HG03103 (cell line): Measurements from ENCODE around the gene M1AP.

ENCODE experiments used
- ATAC-seq: cut with Tn5 transposase; IDR thresholded peaks from one replicate; pipeline ENCODE4 v1.9.1; 2021; ENCODE audit warnings: low read depth; ENCODE audit not compliant: unreplicated experiment

Gene M1AP

DNA sequence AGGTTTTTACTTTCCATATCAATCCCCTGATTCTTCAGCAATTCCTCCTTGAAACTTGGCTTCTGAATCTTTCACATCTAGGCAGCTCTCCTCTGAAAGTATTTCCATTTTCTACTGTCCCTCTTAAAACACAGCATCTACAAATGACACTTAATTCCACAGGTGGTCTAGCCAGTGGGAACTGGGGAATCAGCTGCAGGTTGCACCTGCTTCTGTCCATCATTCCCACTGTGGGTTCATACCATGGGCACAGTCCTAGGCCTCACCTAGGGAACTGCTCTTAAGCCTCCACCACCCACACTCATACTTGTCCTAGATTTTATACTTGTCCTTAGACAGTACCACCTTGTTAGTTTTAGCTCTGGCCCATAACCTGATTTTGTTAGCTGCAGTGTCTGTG is 96.6 kb downstream of the M1AP start:
- no peak for ATAC-seq

DNA sequence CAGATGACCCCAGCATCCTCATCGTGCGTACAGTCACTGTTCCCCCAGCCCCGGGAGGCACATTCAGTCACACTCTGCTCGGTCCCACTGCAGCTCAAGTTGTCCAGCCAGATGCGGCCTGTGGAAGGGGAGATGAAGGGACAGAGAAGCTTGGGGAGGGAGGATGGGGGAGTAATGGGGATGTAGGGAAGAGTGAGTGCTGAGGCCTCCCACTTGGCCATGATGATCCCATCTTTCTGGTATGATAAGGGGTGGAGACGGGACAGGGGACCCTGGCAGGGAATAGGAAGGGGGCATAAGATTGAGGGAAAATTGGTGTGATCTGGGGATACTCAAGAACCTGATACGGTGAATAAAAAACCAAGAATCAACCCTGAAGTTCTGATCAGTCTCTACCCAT is 97.9 kb downstream of the M1AP start:
- no peak for ATAC-seq

DNA sequence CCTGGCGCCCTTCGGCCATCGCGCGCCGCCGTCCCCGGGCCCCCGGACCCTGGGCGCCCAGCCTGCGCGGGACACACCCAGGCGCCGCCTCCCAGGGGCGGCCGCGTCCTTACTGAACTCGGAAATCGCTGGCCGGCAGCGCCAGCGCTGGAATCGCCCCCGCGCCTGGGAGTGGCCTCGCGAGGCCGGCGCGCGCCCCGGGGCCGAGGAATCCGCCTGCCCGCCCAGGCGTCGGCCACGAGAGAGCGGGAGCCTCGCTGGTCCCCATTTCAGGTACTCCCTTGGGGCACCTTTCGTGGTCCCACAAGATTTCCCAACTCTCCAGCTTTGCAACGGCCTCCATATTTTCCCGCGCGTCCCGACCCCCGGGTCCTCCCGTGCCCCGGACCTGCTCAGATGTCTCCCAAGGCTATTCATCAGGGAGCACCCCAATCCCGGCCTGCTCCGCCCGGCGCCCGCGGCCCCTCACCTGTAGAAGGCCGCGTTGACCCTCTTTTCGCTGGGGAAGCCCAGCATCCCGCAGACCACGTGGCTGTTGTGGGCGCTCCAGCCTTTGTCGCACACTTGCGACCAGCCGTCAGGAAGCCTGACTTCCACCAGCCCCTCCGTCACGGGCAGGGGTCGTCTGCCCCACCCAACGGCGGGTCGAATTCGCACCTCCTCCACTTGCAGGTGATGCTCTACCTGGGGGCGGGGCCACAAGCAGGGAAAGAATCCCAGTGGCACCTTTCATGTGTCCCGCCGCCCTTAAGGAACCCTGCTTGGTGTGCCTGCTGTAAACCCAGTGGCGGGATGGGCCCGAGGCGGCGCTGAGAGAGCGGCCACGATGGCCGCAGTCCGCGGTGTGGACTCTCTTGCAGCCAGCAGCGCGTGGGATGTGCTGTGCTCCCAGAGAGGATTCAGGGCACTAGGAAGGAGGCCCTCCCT is 99.0 kb downstream of the M1AP start:
- ATAC-seq: no peak

DNA sequence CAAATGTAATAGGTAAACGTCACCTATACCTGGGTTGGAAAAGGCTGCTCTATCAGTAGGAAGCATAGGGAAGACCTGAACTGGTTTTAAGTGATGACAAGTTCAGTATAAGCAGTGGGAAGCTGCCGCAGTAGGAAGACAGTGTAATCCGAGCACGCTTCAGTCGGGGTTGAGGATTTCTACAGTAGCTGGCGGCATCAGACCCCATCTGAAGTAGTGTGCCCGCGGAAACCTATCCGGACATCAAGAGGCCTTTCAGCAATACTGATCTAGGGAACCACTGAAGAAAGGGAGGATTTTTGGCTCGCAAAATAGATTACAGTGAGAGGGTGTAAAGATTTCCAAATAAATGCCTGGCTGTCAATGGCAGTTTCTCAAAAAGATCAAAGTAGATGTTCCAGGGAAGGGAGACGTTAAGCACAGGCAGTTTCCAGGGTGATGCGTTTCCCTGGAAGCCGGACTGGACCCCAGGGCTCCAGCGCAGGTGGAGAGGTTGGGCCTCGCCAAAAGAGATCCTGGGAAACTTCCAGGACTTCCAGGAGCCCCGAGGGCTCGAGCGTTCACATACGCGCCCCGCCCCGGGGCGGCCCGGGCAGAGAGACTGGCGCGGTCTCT is 99.7 kb downstream of the M1AP start:
- no peak for ATAC-seq

DNA sequence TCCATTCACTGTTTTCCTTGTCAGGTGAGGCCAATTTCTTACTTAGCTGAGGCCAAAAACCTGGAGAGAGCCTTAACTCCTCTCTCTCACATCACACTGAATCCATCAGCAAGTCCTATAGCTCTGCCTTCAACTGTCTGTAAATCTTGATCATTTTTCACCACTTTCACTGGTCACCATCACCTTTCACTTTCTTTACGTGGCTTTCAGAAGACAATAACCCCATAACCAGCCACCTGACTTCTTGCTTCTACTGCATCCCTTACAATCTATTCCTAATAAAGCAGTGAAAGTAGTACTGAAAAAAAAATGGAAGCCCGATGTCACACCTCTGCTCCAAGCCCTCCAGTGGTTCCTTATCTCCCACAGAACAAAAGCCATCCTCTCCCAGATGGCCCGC is 102.1 kb downstream of the M1AP start:
- ATAC-seq: no peak

DNA sequence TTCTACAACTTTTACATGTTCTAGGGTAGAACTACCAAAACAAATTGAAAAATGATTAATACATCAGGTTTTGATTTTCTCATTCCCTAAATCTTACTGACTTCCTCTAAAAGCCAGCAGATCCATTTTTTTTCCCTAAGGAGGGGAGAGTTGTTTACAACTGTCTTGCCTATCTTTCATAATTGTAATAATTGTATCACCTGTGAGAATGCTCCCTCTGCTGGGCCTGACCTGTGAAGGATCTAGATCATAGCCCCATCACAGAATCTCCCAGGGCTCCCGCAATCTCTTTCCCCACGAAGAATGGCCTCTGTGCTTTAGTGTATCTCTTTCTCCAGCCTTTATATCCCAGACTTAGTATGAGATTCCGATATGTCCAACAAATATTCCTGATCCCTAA is 103.5 kb downstream of the M1AP start:
- no peak for ATAC-seq

DNA sequence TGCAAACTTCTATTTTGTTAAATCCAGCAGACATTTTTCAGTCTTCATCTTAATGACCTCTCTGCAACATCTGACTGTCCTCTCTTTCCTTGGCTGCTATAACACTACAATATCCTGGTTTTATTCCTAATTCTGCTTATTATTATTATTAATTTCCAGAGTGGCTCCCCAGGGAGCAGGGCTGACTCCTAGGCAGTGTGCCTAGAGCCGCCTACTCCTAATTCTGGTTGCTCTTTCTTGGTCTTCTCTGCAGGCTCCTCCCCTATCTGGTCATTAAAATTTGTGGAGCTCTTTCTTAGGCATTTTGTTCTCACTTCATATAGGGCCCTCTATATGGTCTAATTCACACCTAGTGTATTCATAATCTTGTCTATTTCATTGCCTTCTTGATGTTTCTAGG is 105.2 kb downstream of the M1AP start:
- ATAC-seq: no peak

DNA sequence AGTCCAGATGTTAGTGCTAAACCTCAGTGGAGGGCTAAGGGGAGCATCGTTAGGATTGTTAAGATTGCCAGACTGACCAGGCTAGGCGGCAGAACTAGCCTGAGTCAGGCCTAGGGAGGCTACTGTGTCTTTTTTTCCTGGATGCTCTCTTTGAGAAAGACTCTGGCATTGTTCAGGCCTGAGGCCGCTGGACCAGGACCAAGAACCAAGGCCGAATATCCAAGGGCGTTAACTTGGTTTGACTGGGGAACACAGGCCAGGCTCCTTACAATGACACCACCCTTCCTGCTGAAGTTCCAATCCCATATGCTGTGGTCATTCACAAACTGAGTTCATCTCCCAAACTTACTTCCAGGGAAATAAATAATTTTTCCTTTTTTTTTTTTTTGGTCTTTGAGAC is 107.8 kb downstream of the M1AP start:
- no peak for ATAC-seq

DNA sequence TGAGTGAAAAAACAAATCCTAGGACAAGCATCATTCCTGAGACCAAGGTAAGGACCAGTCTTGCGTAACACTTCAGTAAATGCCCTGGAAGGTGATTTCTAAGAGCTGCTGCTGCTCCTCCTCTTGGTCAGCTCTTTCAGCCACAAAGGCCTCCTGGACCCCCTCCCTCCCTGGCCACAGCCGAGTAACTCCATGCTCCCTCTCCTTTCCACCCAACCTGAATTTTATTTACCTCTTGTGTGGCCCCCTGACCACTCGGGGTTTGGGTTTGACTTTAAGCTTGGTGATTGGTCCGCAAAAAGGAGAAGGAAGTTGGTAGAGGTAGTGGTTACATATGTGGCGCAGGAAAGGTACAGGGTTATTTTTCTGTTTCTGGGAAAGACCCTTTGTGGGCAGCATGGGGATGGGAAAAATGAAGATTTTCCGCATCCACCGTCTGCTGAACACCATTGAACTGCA is 109.2 kb downstream of the M1AP start:
- no peak for ATAC-seq

DNA sequence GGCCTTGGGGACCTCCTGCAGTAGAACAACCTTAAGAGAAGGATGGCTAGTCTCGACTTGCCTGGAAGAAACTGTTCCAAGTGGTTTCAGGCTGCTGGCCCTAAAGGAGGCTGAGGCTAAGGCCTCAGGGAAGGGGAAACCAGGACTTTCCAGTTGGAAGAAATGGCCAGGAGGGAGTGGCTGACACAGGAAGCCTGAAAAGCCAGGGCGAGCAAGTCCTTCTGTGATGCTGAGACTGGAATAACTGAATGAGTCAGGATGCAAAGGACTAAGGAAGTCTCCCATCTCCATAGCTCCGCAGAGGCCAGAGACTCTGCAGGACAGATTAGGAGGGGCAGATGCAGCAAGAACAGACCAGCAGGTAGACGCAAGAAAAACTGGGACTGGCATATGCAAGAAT is 111.0 kb downstream of the M1AP start:
- ATAC-seq: no peak

DNA sequence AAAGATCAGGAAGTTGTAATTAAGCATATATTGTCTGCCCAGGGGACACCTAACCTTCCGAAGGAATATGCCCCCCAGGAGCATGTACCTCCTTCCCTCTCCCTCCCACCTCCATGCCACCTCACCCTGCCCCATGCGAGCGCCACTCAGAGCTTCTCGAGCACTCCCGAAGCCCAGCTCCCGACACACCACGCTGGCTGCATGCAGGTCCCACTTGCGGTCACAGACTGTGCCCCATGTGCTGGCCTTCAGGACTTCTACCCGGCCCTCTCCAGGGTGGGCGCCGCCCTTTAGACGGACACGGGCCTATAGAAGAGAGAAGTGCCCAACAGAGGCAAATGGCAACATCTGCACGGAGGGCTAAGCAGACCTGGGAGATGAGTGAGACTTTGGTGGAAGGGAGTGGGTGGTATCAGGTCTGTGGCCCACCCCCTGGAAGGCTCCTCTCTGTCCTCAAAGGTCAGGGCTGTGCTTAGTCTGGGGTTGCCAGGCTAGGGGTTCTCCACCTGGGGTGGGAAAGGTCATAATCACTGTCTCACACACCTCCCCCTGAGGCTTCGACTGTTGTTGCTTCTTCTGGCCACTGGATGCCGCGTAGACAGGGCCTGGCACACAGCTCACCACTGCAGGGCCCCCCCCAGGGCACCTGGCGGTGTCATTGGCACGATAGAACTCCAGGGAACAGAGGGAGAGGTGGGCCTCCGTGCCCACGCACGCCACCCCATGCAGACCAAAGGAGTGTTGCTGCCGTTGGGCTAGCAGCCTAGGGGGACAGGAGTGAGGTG is 111.8 kb downstream of the M1AP start:
- no peak for ATAC-seq

DNA sequence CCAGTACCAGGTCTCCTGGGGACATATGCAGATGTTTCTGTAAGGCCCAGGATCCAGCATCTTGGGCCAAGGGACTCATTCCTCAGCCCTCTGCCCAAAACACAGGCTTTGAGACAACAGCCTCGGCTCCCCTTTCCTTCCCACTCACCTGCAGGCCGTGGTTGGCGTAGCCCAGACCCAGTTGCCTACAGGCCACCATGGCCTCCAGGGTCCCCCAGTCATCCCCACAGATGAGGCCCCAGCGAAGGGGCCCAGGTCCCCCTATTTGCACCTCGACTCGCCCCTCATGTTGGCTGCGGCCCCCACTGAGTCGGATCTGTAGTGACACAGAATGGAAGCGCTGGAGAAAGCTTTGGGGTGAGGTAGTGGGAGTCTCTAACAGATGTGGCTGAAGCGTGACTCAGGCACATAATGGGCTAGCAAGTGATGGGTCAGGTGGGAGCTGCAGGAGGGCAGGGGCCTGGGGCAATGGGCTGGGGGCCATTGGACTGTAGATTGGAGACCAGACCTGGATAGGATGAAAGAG is 112.6 kb downstream of the M1AP start:
- ATAC-seq: no peak

DNA sequence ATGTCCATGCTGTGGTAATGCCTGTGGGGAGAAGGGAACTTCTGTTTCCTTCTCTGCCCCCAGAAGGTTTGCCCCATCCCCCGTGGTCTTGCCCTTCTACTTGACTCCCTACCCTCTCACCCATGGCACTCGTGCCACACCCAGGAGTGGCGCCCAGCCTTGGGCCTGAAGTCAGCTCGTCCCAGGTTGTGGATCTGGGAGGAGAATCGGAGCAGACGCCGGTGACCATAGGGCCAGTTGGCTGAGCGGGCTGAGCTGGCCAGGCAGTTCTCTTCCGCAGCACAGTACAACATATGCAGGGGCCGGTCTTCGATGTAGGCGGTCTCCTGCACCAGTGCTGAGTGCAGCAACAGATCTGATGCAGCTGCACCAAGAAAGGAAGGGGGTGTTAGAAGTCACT is 113.7 kb downstream of the M1AP start:
- ATAC-seq: no peak

DNA sequence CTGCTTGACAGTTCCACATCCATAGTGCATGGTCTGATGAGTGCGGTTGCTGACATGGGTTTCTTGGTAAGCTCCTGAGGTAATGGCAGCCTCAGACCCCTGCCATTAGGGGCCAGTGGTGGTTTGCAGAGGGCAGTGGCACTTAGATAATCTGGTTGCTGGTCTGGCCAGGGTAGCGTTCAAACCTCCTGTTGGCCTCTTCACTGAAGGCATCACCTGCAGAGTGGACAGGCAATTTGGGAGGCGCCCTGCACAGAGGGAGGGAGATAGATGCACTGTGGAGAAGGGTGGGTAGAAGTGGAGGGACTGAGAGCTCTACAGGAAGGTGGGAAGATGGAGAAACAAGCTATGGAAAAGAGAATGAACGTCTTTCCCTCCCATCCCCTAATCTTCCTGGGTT is 114.7 kb downstream of the M1AP start:
- ATAC-seq: no peak

DNA sequence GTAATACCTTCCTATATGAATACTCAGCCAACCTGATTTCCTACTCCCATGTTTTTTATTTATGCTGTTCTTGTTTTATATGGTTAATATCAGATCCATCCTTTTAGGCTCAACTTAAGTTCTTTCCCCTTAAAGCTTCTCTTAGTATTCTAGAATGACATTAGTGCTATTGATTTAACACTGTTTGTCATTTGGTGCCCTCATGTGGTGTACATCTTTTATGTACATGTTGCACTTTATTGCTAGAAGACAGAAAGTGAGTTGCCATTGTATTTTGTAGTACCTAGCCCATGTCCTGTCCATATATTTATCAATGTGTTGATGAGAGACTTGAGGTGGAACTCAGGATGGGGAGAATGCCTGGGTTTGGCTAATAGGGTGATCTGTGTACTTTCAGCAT is 115.9 kb downstream of the M1AP start:
- no peak for ATAC-seq

DNA sequence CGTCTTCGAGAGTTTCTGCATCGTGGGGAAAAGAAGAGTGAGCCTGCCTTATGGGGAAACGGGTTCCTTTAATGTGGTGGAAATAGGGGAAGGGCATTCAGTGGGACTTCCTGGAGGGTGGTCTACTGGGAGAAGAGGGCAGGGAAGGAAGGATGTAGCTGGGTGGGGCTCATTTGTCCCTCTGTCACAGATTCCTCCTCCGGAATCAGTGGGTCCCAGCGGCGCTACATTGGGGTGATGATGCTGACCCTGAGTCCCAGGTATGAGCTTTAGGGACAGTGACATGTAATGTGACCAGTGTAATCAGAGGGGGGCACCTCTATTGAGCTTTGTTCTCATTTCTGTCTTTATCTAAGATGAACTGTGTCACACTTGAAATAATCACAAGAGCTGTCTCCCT is 116.5 kb downstream of the M1AP start:
- no peak for ATAC-seq

DNA sequence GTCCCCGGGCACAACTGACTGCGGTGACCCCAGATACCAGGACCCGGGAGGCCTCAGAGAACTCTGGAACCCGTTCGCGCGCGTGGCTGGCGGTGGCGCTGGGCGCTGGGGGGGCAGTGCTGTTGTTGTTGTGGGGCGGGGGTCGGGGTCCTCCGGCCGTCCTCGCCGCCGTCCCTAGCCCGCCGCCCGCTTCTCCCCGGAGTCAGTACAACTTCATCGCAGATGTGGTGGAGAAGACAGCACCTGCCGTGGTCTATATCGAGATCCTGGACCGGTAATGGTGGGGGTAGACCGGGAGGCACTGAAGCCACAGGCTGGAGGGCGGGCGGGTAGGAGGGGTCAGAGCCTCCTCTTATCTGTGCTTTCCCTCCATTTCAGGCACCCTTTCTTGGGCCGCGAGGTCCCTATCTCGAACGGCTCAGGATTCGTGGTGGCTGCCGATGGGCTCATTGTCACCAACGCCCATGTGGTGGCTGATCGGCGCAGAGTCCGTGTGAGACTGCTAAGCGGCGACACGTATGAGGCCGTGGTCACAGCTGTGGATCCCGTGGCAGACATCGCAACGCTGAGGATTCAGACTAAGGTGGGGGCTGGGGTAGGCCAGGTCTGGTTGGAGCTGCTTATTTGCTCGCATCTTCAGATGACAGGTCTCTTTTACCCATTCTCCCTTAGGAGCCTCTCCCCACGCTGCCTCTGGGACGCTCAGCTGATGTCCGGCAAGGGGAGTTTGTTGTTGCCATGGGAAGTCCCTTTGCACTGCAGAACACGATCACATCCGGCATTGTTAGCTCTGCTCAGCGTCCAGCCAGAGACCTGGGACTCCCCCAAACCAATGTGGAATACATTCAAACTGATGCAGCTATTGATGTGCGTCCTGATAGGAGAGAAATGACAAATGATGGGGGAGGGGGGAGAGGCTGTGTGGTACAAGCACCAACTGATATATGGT is 117.6 kb downstream of the M1AP start:
- no peak for ATAC-seq

DNA sequence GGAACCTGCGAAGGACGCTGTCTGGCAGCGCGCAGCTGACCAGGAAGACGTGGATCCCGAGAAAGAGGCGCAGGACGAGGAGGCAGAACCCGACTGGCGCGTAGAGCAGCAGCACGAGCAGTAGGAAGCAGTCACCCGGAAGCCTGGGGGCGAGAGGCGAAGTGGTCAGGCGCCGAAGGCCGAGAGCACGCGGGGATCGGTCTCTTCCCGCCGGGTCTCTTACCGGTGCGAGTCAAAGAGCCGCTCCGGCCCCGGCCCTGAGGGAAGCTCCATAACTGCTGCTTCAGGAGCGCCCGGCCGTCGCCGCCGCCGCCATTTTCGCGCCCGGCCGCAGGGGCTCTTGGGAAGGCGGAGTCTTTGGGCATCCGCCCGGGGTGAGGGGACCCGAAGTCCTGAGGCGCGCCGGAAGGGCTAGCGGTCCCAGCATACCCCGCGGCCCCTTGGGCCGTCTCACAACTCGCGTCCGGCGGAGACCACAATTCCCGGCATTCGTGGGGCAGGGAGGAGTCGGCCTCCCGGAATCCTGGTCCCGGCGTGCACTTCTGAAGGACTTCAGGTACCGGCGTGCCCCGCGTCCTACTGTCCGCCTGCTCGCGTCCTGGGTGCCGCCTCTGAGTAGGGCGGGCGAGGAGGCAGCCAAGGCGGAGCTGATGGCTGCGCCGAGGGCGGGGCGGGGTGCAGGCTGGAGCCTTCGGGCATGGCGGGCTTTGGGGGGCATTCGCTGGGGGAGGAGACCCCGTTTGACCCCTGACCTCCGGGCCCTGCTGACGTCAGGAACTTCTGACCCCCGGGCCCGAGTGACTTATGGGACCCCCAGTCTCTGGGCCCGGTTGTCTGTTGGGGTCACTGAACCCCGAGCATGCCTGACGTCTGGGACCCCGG is 118.5 kb downstream of the M1AP start, which contains the start of the genes AUP1 and HTRA2:
Gene AUP1, minus strand, starts transcription at position 350 of the 882 bp plus-strand sequence. Its CDS starts 77 bp downstream, at position 273.
Gene HTRA2, plus strand, starts transcription at position 577 of the 882 bp plus-strand sequence. Its CDS starts 74 bp downstream, at position 651.
- ATAC-seq: peak; percentile 70
